Activated CD8-positive, alpha-beta memory T cell treated with anti-CD3 and anti-CD28 coated beads, Interleukin-2, amount 50 U/mL, for 4 hours (primary cell): ENCODE data around the gene ULK4.

ENCODE experiments used
- DNase-seq: peaks from one replicate; pipeline ENCODE4 v3.0.0-alpha.2; 2020

The ULK4 gene

GRCh38 chr3:41204369-41204768 is 757.5 kb downstream of the ULK4 start:
- DNase-seq: no peak

GRCh38 chr3:41202834-41203345 is 759.0 kb downstream of the ULK4 start:
- DNase-seq: no peak

- DNase-seq: no peak
Measured at GRCh38 chr3:41202075-41202833, 759.6 kb downstream of the ULK4 start.

GRCh38 chr3:41200669-41201021 is 761.3 kb downstream of the ULK4 start:
- no peak for DNase-seq

- no peak for DNase-seq
Measured at GRCh38 chr3:41199866-41200668, 761.8 kb downstream of the ULK4 start.

- DNase-seq: peak; percentile 90
Measured at GRCh38 chr3:41198950-41199865, 762.7 kb downstream of the ULK4 start, which contains the start of gene CTNNB1. Gene CTNNB1, plus strand, starts transcription at chr3:41199505. Its CDS starts 24,564 bp downstream, at chr3:41224069.

GRCh38 chr3:41198526-41198925 is 763.4 kb downstream of the ULK4 start:
- DNase-seq: no peak

- DNase-seq: no peak
Measured at GRCh38 chr3:41198046-41198445, 763.9 kb downstream of the ULK4 start.
